ENCODE data around the gene KDM2A.

The KDM2A gene

DNA sequence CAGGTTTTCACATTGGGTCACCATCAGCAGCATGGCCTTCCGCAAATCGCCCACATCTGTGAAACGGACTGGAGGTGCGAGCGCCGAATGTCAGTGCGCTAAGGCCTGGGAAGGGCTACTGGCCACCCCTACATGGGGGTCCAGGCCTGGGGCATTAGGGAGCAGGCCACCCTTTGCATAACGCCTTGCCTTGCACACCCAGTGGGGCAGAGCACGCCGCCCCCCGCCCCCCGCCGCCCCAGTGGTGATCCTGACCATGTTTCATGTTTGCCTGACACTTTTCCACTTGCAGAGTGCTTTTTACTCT is 149.9 kb downstream of the KDM2A start:
- intact Hi-C loops (cut with DNase I), result loop anchor here (5.0 kb wide), 1 partner anchor 113 kb away; no protein-coding TSS in a partner anchor
- peak in 2 of 10 donors; percentile 66 to 76 for DNase-seq

- intact Hi-C loops (cut with DNase I), result loop anchor here (5.0 kb wide), 1 partner anchor 113 kb away; no protein-coding TSS in a partner anchor
- DNase-seq, result peak in 4 of 10 donors; percentile 24 to 75 (median 66)
These were observed 150.6 kb downstream of the KDM2A start for GRCh38 chr11:67269401-67270255.

DNA sequence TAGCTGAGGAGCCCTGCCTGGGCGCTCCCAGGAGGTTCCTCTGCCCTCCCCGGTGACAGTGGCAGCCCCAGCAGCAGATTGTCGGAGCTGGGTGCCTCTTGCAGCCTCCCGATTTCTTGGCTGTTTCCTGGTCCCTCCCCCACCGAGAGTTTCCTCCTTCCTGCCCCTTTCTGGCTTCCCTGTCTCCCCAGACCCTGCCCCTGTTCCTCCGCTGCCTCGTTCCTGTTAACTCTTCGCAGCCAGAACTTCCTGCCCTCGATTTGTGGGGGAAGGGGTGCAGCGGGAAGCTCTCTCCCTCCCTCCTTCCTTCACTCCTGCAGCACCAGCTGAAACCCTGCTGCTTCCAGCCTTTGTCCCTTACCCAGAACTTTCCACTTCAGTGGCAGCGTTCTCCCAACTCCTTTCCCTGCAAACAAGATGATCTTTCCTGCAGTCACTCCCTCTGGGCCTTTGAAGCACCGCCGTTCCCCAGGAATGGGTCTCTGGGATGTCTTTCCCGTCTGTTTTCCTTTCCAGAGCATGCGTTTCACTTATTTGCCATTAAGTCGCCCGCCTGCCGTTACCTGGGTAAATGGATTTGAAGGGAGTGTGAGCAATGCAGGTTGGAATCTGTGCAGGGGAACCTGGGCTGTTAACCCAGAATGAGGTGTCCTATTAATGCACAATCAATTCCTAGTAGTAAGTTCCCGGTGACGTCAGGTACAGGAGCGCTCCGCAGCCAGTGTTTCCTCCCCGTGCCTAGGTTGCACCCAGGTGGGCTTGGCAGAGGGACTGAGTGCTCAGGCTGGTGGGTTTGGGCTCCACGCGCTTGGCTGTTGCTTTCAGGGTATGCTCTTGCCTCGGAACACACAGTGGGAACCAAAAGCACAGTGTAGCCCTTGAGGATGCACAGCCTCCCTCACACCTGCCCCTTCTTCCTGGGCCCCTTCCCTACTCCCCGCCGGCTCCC is 151.5 kb downstream of the KDM2A start:
- intact Hi-C loops (cut with DNase I), result no loop called here
- DNase-seq, result peak in 3 of 10 donors; percentile 75 to 86 (median 84)

DNA sequence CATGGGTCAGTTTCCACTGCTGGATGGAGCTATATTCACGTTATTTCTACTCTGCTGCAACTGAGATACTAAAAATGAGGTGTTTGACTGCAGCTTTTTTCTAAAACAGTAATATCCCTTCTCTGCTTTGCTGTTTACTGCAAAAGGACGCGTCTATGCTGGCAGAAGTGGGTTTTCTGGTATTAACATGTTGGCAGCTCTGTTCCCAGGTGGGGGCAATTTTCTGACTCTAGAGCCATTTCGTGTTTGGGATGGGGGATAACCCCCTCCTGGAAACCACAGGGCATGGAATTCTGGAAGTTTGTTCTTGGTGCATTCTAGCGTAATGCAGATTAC is 152.1 kb downstream of the KDM2A start:
- intact Hi-C loops (cut with DNase I), result no loop called here
- no peak for DNase-seq

- intact Hi-C loops (cut with DNase I), result no loop called here
- DNase-seq, result peak in 3 of 10 donors; percentile 59 to 83 (median 77)
These were observed 152.7 kb downstream of the KDM2A start for GRCh38 chr11:67271541-67272284.

- intact Hi-C loops (cut with DNase I), result no loop called here
- DNase-seq, result peak in 4 of 10 donors; percentile 24 to 90 (median 80)
These were observed 153.5 kb downstream of the KDM2A start for GRCh38 chr11:67272327-67273259.

DNA sequence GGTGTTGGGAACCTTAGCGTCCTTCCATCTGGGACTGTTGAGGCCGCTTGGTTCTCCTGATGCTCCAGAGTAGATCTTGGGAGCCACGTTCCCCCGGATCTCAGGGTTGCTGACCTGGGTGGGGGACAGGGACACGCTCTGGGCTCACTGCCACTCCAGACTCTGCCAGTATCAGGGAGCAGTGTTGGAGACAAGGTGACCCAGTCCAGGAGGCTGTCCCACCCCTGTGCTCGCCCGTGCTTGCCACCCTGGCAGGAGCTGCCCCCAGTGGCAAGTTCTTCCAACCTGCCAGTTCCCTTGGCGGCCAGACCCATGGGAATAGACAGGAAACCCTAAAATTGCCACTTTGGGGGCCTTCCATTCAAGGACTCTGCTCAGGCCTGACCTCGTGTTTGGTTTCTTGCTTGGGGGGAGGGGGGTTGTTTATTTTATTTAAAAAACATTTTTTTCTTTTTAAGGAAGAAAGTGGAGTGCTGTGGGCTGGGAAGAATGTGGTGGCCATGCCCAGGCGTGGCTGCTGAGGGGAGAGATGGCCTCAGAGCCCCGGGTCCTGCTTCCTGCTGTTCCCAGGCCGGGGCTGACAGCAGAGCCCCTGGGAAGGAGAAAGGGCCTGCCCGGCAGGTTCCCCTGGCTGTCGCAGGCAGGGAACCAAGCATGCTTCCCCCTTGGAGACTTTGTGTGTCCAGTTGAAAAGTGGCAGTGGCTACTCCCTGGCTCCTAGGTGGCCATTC is 154.4 kb downstream of the KDM2A start:
- intact Hi-C loops (cut with DNase I), result no loop called here
- peak in 4 of 10 donors; percentile 6 to 81 (median 70) for DNase-seq

DNA sequence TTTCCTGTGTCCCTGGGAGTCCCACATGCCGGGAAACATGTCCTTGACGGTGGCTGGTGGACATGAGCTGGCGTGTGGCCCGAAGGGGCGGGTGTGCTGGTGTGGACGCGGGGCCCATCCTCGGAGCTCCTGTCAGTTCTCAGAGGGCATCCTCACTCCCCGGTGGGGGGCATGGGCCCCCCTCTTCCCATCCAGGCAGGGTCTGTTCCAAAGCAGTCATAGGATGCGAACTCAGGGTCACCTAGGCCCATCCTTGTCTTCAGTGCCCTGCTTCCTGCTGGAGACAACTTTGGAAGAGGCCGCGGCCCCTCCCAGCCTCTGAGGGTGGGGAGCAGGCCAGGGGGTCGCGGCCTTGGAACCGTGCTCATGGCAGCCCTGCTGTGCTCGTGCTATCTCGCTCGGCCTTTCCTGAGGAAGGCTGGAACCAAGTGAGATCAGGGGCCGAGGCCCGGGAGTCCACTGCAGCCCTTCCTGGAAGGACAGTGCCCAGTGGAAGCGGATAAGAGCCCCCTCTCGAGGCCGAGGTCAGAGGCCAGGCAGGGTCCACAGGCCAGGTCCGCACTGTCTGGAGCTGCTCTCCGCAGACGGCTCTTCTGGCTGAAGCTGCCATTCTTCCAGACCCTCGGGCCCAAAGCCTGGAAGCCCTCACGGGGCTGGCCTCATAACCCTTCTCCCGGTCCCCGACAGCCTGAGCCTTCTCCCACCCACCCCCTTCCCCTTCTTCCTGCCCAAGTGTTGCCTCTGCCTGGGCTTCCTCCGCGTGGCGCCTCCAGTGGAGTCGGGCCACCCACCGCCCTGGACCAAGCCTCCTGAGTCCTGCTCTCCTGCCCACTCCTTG is 155.9 kb downstream of the KDM2A start:
- DNase-seq, result peak in 4 of 10 donors; percentile 6 to 83 (median 65)

GRCh38 chr11:67275606-67276409 is 156.7 kb downstream of the KDM2A start:
- DNase-seq, result peak in 4 of 10 donors; percentile 4 to 80 (median 65)
- intact Hi-C loops (cut with DNase I), result no loop called here

More for the DNA sequence above, 155.9 kb downstream of the KDM2A start:
- intact Hi-C loops (cut with DNase I), result no loop called here

GRCh38 chr11:67276781-67277230 is 157.7 kb downstream of the KDM2A start:
- intact Hi-C loops (cut with DNase I), result no loop called here
- peak in 3 of 10 donors; percentile 48 to 88 (median 56) for DNase-seq

DNA sequence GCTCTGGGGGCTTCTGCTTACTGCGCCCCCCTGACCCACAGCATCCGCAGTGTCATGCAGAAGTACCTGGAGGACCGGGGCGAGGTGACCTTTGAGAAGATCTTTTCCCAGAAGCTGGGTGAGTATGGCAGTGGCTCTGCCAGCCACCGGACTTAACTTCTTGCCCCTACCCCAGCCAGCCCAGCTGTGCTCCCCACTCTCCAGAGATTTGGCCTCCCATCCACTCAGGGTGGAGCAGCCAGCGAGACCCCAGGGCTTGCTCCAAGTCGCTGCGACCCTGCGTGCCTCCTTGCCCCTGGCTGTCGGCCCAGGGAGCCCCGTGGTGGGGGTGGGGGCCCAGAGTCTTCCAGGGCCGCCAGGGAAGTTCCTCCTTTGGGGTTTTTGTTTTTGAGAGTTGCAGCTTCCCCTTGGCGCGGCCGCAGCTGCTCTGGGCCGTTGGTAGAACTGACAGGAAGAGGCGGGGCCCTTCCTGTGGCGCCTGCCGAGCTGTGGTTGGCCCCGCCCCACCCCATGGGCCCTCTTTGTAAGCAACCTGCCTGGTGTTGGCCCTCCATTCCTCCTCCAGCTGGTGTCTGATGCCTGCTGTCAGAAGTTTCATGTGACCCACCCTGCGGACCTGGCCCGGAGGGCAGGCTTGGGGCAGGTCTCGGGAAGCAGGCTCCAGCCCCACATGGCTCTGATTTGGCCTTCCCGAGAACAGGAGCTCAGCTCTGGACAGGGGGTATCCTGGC is 158.3 kb downstream of the KDM2A start:
- peak in 3 of 10 donors; percentile 82 to 94 (median 88) for DNase-seq
- intact Hi-C loops (cut with DNase I), result no loop called here

DNA sequence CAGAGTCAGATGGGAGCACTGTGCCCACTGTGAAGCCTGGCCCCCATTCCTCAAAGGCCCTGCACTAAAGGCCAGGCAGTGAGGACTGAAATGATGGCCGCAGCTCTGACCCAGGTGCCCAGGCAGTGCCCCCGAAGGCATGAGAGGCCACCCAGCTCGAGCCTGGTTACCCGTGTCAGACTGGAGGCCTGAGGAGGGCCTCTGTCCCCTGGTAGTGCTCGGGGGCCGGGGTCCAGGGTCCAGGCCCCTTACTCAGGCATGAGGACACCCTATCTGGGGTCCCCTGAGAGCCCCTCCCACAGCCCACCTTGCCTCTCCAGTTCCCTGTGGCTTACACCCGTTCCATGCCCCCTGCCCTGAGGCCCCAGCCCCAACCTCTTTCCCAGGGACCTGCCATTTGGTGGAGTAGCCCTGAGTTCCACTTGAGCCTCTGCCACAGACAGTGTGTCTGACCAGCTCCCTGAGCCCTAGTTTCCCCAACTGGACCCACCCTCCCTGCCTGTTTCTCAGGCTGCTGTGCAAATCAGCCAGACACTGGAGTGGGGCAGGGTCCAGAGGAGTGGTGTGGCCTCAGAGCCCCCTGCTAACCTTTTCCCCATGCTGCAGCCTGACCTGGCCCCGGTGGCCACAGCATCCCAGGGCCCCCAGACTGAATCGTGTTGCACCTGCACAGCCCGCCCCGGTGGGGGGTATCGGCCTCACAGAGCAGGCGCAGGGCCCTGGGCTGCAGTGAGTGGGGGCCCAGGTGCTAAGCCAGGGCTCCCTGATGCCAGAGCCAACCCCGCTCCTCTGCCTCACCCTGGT is 159.3 kb downstream of the KDM2A start:
- intact Hi-C loops (cut with DNase I), result no loop called here
- peak in 3 of 10 donors; percentile 48 to 78 (median 59) for DNase-seq

GRCh38 chr11:67278939-67279588 is 160.0 kb downstream of the KDM2A start:
- DNase-seq, result peak in 3 of 10 donors; percentile 52 to 67 (median 66)

GRCh38 chr11:67279589-67280340 is 160.7 kb downstream of the KDM2A start:
- intact Hi-C loops (cut with DNase I), result no loop called here
- DNase-seq, result peak in 3 of 10 donors; percentile 53 to 76 (median 59)

More at GRCh38 chr11:67278939-67279588, 160.0 kb downstream of the KDM2A start:
- intact Hi-C loops (cut with DNase I), result no loop called here

Data from posterior cingulate gyrus (tissue), 11 donors.